ENCODE measurements around the gene ASXL1. TPM values are rescaled to one million over a fixed set of nuclear protein-coding genes. Genes with fewer than 3 reads are reported as not detected.
A peak's percentile ranks its signal among the peaks of the same experiment; 100 is the strongest.

The ASXL1 gene
- total RNA-seq (ENCODE audit: unreplicated experiment), result 90.8 TPM
- long read RNA-seq, partial matches to known transcripts, result 1 of 7 reads
- long read RNA-seq, other reads (novel, unspliced or antisense), result 6 of 7 reads

GRCh38 chr20:32357869-32358631, at the start of gene ASXL1:
ASXL1 (plus strand) TSS chr20:32358331; CDS start chr20:32358776, 445 bp downstream.
- Mint-ChIP-seq H3K4me1 (ENCODE audit: unreplicated experiment) (peaks cover 23% of the 10 kb centered on the region), H3K9me3 (ENCODE audit: unreplicated experiment) (no peaks in the 10 kb centered on the region), H3K27ac (ENCODE audit: unreplicated experiment) (peak within 1 kb of the TSS; percentile 98), H3K4me3 (ENCODE audit: unreplicated experiment) (peak within 1 kb of the TSS; percentile 97), H3K36me3 (ENCODE audit: low read depth, unreplicated experiment) (peaks cover 19% of the 10 kb centered on the region), H3K27me3 (ENCODE audit: unreplicated experiment) (peaks cover 5% of the 10 kb centered on the region)
- TF ChIP-seq CTCF (IDR thresholded peaks at IDR 0.05; ENCODE audit: unreplicated experiment), result no peak
- DNase-seq (ENCODE audit: low spot score), result peak; percentile 100

- H3K27me3 Mint-ChIP-seq (ENCODE audit: unreplicated experiment), result no peaks in the 10 kb centered on the region
- H3K9me3 Mint-ChIP-seq (ENCODE audit: unreplicated experiment), result no peaks in the 10 kb centered on the region
- H3K4me1 Mint-ChIP-seq (ENCODE audit: unreplicated experiment), result peaks cover 7% of the 10 kb centered on the region
- H3K27ac Mint-ChIP-seq (ENCODE audit: unreplicated experiment), result no peak overlapping the region
- no peak for TF ChIP-seq CTCF (IDR thresholded peaks at IDR 0.05; ENCODE audit: unreplicated experiment)
- H3K36me3 Mint-ChIP-seq (ENCODE audit: low read depth, unreplicated experiment), result peaks cover 31% of the 10 kb centered on the region
- no peak overlapping the region for H3K4me3 Mint-ChIP-seq (ENCODE audit: unreplicated experiment)
- no peak for DNase-seq (ENCODE audit: low spot score)
These were observed 45.3 kb upstream of the ASXL1 start for GRCh38 chr20:32312718-32313424.

- Mint-ChIP-seq H3K27me3 (ENCODE audit: unreplicated experiment) (no peaks in the 10 kb centered on the region), H3K4me1 (ENCODE audit: unreplicated experiment) (peaks cover 7% of the 10 kb centered on the region), H3K36me3 (ENCODE audit: low read depth, unreplicated experiment) (peaks cover 34% of the 10 kb centered on the region), H3K4me3 (ENCODE audit: unreplicated experiment) (no peak overlapping the region), H3K27ac (ENCODE audit: unreplicated experiment) (no peak overlapping the region), H3K9me3 (ENCODE audit: unreplicated experiment) (no peaks in the 10 kb centered on the region)
- TF ChIP-seq CTCF (IDR thresholded peaks at IDR 0.05; ENCODE audit: unreplicated experiment), result no peak
- no peak for DNase-seq (ENCODE audit: low spot score)
These were observed 43.4 kb upstream of the ASXL1 start for GRCh38 chr20:32314768-32315167.

GRCh38 chr20:32315399-32315798, 42.7 kb upstream of the ASXL1 start:
- no peak for TF ChIP-seq CTCF (IDR thresholded peaks at IDR 0.05; ENCODE audit: unreplicated experiment)
- peaks cover 1% of the 10 kb centered on the region for H3K27me3 Mint-ChIP-seq (ENCODE audit: unreplicated experiment)
- H3K36me3 Mint-ChIP-seq (ENCODE audit: low read depth, unreplicated experiment), result peaks cover 31% of the 10 kb centered on the region
- H3K27ac Mint-ChIP-seq (ENCODE audit: unreplicated experiment), result no peak overlapping the region
- H3K4me1 Mint-ChIP-seq (ENCODE audit: unreplicated experiment), result peaks cover 7% of the 10 kb centered on the region
- no peak for DNase-seq (ENCODE audit: low spot score)
- no peak overlapping the region for H3K4me3 Mint-ChIP-seq (ENCODE audit: unreplicated experiment)
- H3K9me3 Mint-ChIP-seq (ENCODE audit: unreplicated experiment), result no peaks in the 10 kb centered on the region

- no peak for TF ChIP-seq CTCF (IDR thresholded peaks at IDR 0.05; ENCODE audit: unreplicated experiment)
- Mint-ChIP-seq H3K36me3 (ENCODE audit: low read depth, unreplicated experiment) (peaks cover 29% of the 10 kb centered on the region), H3K27me3 (ENCODE audit: unreplicated experiment) (peaks cover 1% of the 10 kb centered on the region), H3K4me1 (ENCODE audit: unreplicated experiment) (peaks cover 7% of the 10 kb centered on the region), H3K9me3 (ENCODE audit: unreplicated experiment) (no peaks in the 10 kb centered on the region), H3K27ac (ENCODE audit: unreplicated experiment) (no peak overlapping the region), H3K4me3 (ENCODE audit: unreplicated experiment) (no peak overlapping the region)
- no peak for DNase-seq (ENCODE audit: low spot score)
These were observed 42.2 kb upstream of the ASXL1 start for GRCh38 chr20:32315891-32316290.

Measured in endothelial cell (in vitro differentiated cells).